A549 (cell line): ENCODE results near the gene MEGF6. TPM values are rescaled to one million over a fixed set of nuclear protein-coding genes. Genes with fewer than 3 reads are reported as not detected.
A peak's percentile ranks its signal among the peaks of the same experiment; 100 is the strongest.

Experiments
- ATAC-seq, 2 experiments: fragments of 200-7000 bp in 1 of 2; fragments of >200 bp in 1 of 2; cut with Nextera tagmentation in 1 of 2; cut with Tn5 transposase in 1 of 2; 3 replicates each; pipeline versions ENCODE4 v1.8.0 to v1.9.1; 2018 to 2020; ENCODE audit warnings: mild to moderate bottlenecking in 1 of 2, moderate library complexity in 1 of 2
- CTCF ChIA-PET: fragments of 300-600 bp; sonication (Branson Sonifier 250); formaldehyde crosslinking; extraction: SDS; loops from one replicate; lab custom pipeline; 2021; ENCODE audit warnings: antibody characterized with exemption, inconsistent platforms; lab: Yijun Ruan, JAX
- POLR2A ChIA-PET: fragments of 350-600 bp; formaldehyde crosslinking; extraction: SDS; loops from one replicate; lab custom pipeline; 2021; ENCODE audit warnings: antibody characterized with exemption, inconsistent platforms; lab: Yijun Ruan, JAX
- DNase-seq, 2 experiments: peaks; one replicate each; pipeline versions ENCODE4 v3.0.0 to v3.0.0-alpha.2; 2011 to 2016; ENCODE audit warnings: low read depth in 1 of 2, low spot score in 1 of 2
- FAIRE-seq: peaks from 2 replicates; lab custom pipeline; 2011; peaks lifted over from hg19 to GRCh38; lab: Jason Lieb, UNC
- H3K27ac ChIP-seq, 2 experiments: fragments of >200 bp; sonication (Bioruptor Twin); formaldehyde crosslinking; 3 replicates each; pipeline ENCODE4 v1.5.1; 2016 to 2017
- H3K4me1 ChIP-seq: fragments of >200 bp; sonication (Bioruptor Twin); formaldehyde crosslinking; 3 replicates; pipeline ENCODE4 v1.6.1; 2016
- H3K4me2 ChIP-seq: fragments of >200 bp; sonication (Bioruptor Twin); formaldehyde crosslinking; 3 replicates; pipeline ENCODE4 v1.6.1; 2016
- H3K4me3 ChIP-seq: fragments of >200 bp; sonication (Bioruptor Twin); formaldehyde crosslinking; 3 replicates; pipeline ENCODE4 v1.5.1; 2016
- H3K9me3 ChIP-seq: fragments of >200 bp; sonication (Bioruptor Twin); formaldehyde crosslinking; 3 replicates; pipeline ENCODE4 v1.6.1; 2016
- CEBPB ChIP-seq, 2 experiments: fragments of >200 bp in 1 of 2; sonication (Bioruptor Twin) in 1 of 2; formaldehyde crosslinking in 1 of 2; IDR thresholded peaks; 2 replicates each; pipeline ENCODE4 v1.6.1; 2012 to 2016
- FOSB ChIP-seq: fragments of 250-450 bp; sonication (Bioruptor Pico); IDR thresholded peaks from 2 replicates; pipeline ENCODE4 v1.5.0; 2020; ENCODE audit warnings: mild to moderate bottlenecking, moderate library complexity
- GATA3 ChIP-seq: IDR thresholded peaks from 2 replicates; pipeline ENCODE4 v1.6.1; 2012; ENCODE audit warnings: borderline replicate concordance
- HOXB5 ChIP-seq: fragments of 250-450 bp; sonication (Bioruptor Pico); IDR thresholded peaks from 2 replicates; pipeline ENCODE4 v1.5.0; 2020; ENCODE audit warnings: mild to moderate bottlenecking, moderate library complexity
- JUN ChIP-seq, 2 experiments: fragments of >200 bp; sonication (Bioruptor Twin); formaldehyde crosslinking; IDR thresholded peaks; 2 replicates in 1 of 2; 3 replicates in 1 of 2; pipeline ENCODE4 v1.6.1; 2016 to 2017
- MAZ ChIP-seq: fragments of 150-350 bp; IDR thresholded peaks from 2 replicates; pipeline ENCODE4 v1.6.1; 2014; ENCODE audit warnings: antibody characterized with exemption, low read depth, low read length, borderline replicate concordance
- MYC ChIP-seq: IDR thresholded peaks from 2 replicates; pipeline ENCODE4 v1.6.1; 2012; ENCODE audit warnings: mild to moderate bottlenecking, inconsistent platforms, low read length, improper control_type of control experiment, borderline replicate concordance
- POLR2AphosphoS2 ChIP-seq: conservative IDR thresholded peaks from 2 replicates; pipeline ENCODE4 v1.6.1; 2012; ENCODE audit warnings: low read length, improper control_type of control experiment, inconsistent platforms
- RARB ChIP-seq: fragments of 250-450 bp; sonication (Bioruptor Pico); IDR thresholded peaks from 2 replicates; pipeline ENCODE4 v1.8.0; 2021; ENCODE audit warnings: mild to moderate bottlenecking, moderate library complexity
- SMC3 ChIP-seq: fragments of >200 bp; sonication (Bioruptor Twin); formaldehyde crosslinking; IDR thresholded peaks from 3 replicates; pipeline ENCODE4 v1.6.1; 2018; ENCODE audit warnings: inconsistent platforms
- TP53 ChIP-seq: fragments of 250-450 bp; sonication (Bioruptor Pico); IDR thresholded peaks from 2 replicates; pipeline ENCODE4 v1.5.0; 2021; ENCODE audit warnings: mild to moderate bottlenecking, moderate library complexity
- ZFP36 ChIP-seq: fragments of 450-650 bp; IDR thresholded peaks from 2 replicates; pipeline ENCODE4 v1.6.1; 2014; ENCODE audit warnings: borderline replicate concordance; ENCODE audit not compliant: partially characterized antibody
- WGBS: methylation state at CpG from one replicate; pipeline ENCODE4 v1.1.6; 2017; ENCODE audit errors: missing lambda C conversion rate; 5-methylcytosine and 5-hydroxymethylcytosine counted together
- polyA plus RNA-seq, 4 experiments: library from polyadenylated mRNA; depleted of rRNA in 3 of 4; stranded (reverse); fragments of >200 nt; fragmentation: RNase III in 1 of 4; extraction: RNeasy Plus Mini Kit Qiagen cat#74134 plus additional on column Dnase treatment in 1 of 4; gene quantifications; 2 replicates in 3 of 4; 3 replicates in 1 of 4; pipeline ENCODE4 v1.2.3, GENCODE V29; 2011 to 2017
- TF ChIP-seq, protein P1 (sequence below): fragments of >200 bp; sonication (Bioruptor Twin); formaldehyde crosslinking; IDR thresholded peaks from 3 replicates; pipeline ENCODE4 v1.6.1; 2016
- TF ChIP-seq, protein P2 (sequence below): fragments of >200 bp; sonication (Bioruptor Twin); formaldehyde crosslinking; IDR thresholded peaks from 2 replicates; pipeline ENCODE4 v1.6.1; 2016
- TF ChIP-seq, protein P3 (sequence below): fragments of 200-600 bp; sonication (generic); IDR thresholded peaks from 2 replicates; pipeline ENCODE4 v1.6.1; 2016; ENCODE audit warnings: antibody characterized with exemption, mild to moderate bottlenecking, moderate library complexity
- TF ChIP-seq, protein P4 (sequence below): fragments of 150-350 bp; IDR thresholded peaks from 2 replicates; pipeline ENCODE4 v1.6.1; 2014; ENCODE audit warnings: low read depth, mild to moderate bottlenecking, low read length

Gene MEGF6
- polyA plus RNA-seq, 2 of the 4 experiments (the other 2 are of a cell fraction) = 0.66 to 13.7 TPM

DNA sequence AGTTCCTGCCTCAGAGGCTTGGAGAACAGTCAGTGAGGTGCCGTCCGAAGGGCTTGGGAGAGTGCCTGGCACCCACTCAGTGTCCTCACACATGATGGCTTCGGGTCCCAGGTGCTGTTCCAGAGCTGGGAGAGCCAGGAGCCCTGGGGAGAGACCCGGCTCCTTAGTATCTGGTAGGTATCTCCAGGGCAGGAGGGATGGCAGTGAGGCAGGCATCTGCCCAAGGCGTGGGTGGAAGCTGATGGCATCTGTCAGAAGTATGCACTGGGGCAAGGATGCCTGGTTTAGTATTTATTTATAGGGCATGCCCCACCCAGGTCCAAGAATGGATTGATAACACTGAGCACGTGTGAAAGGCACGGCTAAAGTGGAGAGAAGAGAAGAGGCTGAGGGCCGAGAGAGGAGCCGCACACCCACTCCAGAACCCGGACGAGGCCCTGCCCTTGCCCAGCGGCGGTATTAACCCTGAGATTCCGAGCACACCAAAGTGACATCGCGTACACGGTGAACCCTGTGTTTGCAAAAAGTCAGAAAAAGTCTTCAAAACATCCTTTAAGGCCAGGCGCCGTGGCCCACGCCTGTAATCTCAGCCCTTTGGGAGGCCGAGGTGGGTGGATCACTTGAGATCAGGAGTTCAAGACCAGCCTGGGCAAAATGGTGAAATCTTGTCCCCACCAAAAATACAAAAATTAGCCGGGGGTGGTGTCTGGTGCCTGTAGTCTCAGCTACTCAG is 43.4 kb upstream of the MEGF6 start:
- no peak for TF ChIP-seq TP53 (CRISPR knock-in tag)
- TF ChIP-seq ZFP36 = no peak
- no peak for TF ChIP-seq HOXB5 (CRISPR knock-in tag)
- TF ChIP-seq, protein P1, sequence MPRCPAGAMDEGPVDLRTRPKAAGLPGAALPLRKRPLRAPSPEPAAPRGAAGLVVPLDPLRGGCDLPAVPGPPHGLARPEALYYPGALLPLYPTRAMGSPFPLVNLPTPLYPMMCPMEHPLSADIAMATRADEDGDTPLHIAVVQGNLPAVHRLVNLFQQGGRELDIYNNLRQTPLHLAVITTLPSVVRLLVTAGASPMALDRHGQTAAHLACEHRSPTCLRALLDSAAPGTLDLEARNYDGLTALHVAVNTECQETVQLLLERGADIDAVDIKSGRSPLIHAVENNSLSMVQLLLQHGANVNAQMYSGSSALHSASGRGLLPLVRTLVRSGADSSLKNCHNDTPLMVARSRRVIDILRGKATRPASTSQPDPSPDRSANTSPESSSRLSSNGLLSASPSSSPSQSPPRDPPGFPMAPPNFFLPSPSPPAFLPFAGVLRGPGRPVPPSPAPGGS = no peak
- no peak for TF ChIP-seq MYC
- no peak for TF ChIP-seq CEBPB (IDR thresholded peaks at IDR 0.05)
- TF ChIP-seq, protein P2, sequence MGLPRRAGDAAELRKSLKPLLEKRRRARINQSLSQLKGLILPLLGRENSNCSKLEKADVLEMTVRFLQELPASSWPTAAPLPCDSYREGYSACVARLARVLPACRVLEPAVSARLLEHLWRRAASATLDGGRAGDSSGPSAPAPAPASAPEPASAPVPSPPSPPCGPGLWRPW = no peak
- no peak for TF ChIP-seq GATA3
- 83% methylated on average over 17 of the region's 22 CpGs for WGBS
- H3K4me2 ChIP-seq = no peak overlapping the region
- POLR2A ChIA-PET = no interaction called here
- peaks cover 5% of the 10 kb centered on the region; the same call in 1 of the 3 replicates for H3K4me1 ChIP-seq
- CTCF ChIA-PET = interaction anchor here (1.0 to 1.4 kb wide), 2 partner anchors 72 to 164 kb away, joined by 3 to 5 read pairs; no protein-coding TSS in a partner anchor
- DNase-seq = no peak
- no peak overlapping the region for H3K4me3 ChIP-seq
- no peak for ATAC-seq
- no peaks in the 10 kb centered on the region for H3K9me3 ChIP-seq
- no peak overlapping the region for H3K27ac ChIP-seq
- FAIRE-seq = no peak

DNA sequence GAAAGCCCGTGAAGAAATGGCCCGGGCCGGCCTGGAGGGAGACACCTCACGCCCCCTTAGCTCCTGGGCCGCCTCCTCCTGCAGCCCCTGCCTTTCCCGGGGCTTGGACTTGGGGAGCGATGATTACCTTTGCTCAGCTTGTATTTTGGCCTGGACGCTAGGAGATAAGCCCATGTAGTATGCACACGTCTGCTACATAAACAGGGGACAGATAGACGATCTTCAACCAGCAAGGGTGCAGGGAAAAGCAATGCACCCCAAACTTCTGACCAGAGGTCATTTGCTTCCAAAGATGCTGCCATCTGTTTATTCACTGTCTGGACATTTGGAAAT is 41.9 kb upstream of the MEGF6 start:
- Histone ChIP-seq H3K9me3 (no peaks in the 10 kb centered on the region), H3K4me2 (0 out of 3 replicates have a peak overlapping the region, but pooled peaks have one; percentile 89), H3K27ac (no peak overlapping the region), H3K4me1 (peaks cover 11% of the 10 kb centered on the region; the same call in 2 of the 3 replicates), H3K4me3 (no peak overlapping the region)
- FAIRE-seq = no peak
- POLR2A ChIA-PET = no interaction called here
- CTCF ChIA-PET = interaction anchor here (1.4 kb wide), 1 partner anchor 163 kb away, joined by 5 read pairs; no protein-coding TSS in a partner anchor
- 70% methylated on average over 5 of the region's 10 CpGs for WGBS
- TF ChIP-seq POLR2AphosphoS2 = no peak
- TF ChIP-seq, protein P3, sequence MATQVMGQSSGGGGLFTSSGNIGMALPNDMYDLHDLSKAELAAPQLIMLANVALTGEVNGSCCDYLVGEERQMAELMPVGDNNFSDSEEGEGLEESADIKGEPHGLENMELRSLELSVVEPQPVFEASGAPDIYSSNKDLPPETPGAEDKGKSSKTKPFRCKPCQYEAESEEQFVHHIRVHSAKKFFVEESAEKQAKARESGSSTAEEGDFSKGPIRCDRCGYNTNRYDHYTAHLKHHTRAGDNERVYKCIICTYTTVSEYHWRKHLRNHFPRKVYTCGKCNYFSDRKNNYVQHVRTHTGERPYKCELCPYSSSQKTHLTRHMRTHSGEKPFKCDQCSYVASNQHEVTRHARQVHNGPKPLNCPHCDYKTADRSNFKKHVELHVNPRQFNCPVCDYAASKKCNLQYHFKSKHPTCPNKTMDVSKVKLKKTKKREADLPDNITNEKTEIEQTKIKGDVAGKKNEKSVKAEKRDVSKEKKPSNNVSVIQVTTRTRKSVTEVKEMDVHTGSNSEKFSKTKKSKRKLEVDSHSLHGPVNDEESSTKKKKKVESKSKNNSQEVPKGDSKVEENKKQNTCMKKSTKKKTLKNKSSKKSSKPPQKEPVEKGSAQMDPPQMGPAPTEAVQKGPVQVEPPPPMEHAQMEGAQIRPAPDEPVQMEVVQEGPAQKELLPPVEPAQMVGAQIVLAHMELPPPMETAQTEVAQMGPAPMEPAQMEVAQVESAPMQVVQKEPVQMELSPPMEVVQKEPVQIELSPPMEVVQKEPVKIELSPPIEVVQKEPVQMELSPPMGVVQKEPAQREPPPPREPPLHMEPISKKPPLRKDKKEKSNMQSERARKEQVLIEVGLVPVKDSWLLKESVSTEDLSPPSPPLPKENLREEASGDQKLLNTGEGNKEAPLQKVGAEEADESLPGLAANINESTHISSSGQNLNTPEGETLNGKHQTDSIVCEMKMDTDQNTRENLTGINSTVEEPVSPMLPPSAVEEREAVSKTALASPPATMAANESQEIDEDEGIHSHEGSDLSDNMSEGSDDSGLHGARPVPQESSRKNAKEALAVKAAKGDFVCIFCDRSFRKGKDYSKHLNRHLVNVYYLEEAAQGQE = no peak
- no peak for TF ChIP-seq ZFP36
- TF ChIP-seq, protein P4, sequence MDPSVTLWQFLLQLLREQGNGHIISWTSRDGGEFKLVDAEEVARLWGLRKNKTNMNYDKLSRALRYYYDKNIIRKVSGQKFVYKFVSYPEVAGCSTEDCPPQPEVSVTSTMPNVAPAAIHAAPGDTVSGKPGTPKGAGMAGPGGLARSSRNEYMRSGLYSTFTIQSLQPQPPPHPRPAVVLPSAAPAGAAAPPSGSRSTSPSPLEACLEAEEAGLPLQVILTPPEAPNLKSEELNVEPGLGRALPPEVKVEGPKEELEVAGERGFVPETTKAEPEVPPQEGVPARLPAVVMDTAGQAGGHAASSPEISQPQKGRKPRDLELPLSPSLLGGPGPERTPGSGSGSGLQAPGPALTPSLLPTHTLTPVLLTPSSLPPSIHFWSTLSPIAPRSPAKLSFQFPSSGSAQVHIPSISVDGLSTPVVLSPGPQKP = no peak
- no peak for TF ChIP-seq MAZ
- TF ChIP-seq JUN (IDR thresholded peaks at IDR 0.05) = no peak
- TF ChIP-seq RARB (CRISPR knock-in tag) = no peak
- TF ChIP-seq GATA3 = no peak
- no peak for TF ChIP-seq FOSB (CRISPR knock-in tag)
- no peak for TF ChIP-seq SMC3
- no peak for TF ChIP-seq HOXB5 (CRISPR knock-in tag)
- ATAC-seq = no peak
- DNase-seq = no peak
